Lung microvascular endothelial cell (primary cell): ENCODE data around the gene HSPB2. TPM values are rescaled to one million over a fixed set of nuclear protein-coding genes. Genes with fewer than 3 reads are reported as not detected.
"Not testable (repeated sequence)": the region's sequence is repeated elsewhere in the genome, so short reads cannot be mapped to it uniquely, and the experiment has no call there.

Source experiments
- DNase-seq, 2 donors: peaks; one replicate each; pipeline versions ENCODE4 v3.0.0 to v3.0.0-alpha.2; 2010; ENCODE audit warnings: low read depth in 2 of 2
- total RNA-seq: library from RNA; depleted of rRNA; stranded (reverse); fragments of >200 nt; gene quantifications from 2 replicates; pipeline ENCODE4 v1.2.1, GENCODE V29; 2014

The HSPB2 gene
- total RNA-seq, 1 donor from 2014 or later, result not detected

DNA sequence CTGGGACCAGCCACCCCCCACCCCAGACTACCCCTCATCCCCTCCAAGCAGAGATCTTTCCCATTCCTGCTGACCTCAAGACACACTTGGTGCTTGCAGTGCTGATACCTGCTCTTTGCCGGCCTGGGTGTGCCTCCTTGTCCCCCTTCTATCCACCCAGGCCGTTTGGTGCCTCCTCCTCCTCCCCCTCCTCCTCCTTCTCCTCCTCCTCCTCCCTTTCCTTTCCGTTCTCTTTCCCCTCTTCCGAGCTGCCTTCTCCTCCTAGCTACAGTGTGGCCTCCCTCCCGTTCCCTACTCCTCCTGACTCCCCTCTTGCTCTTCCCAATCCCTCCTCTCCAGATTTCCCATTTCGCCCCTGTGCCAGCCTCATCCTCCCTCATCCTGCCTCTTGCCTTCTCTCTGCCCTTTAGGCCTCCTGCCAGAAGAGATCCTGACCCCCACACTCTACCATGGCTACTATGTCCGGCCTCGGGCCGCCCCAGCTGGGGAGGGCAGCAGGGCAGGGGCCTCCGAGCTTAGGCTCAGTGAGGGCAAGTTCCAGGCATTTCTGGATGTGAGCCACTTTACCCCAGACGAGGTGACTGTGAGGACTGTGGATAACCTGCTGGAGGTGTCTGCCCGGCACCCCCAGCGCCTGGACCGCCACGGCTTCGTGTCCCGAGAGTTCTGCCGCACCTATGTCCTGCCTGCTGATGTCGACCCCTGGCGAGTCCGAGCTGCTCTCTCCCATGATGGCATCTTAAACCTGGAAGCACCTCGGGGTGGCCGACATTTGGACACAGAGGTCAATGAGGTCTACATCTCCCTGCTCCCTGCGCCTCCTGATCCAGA lies 712 bp downstream of the HSPB2 start:
- DNase-seq, result no peak

DNA sequence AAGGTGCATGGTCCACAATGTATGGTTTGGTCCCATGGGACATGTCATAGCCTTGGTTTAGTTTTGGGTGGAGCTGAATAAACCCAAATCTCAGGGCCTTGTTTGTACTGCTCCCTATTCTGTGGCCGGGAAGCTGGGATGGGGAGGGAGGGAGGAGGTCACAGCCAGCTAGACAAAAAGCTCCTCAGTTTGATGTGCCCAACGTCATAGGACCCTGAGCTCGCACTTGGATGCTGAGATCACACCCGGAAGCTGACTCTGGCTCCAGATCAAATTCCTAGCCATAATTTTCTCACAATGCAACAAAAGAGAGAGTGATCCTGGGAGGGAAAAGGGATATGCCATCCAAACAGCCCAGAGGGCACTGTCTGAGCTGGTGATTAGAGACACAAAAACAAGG lies 1.5 kb downstream of the HSPB2 start:
- DNase-seq, result peak; percentile 55 to 68

DNA sequence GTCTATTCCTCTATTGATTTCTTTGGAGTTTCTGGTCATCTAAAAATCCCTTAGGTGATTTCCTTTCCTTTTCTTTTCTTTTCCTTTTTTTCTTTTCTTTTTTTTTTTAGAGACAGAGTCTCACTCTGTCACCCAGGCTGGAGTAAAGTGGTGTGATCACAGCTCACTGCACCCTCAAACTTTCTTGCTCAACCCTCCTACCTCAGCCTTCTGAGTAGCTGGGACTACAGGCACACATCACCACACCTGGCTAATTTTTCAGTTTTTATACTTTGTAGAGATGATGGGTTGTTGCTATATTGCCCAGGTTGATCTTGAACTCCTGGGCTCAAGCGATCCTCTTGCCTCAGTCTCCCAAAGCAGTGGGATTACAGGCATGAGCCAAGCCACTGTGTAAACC lies 4.2 kb downstream of the HSPB2 start:
- DNase-seq, result no peak

DNA sequence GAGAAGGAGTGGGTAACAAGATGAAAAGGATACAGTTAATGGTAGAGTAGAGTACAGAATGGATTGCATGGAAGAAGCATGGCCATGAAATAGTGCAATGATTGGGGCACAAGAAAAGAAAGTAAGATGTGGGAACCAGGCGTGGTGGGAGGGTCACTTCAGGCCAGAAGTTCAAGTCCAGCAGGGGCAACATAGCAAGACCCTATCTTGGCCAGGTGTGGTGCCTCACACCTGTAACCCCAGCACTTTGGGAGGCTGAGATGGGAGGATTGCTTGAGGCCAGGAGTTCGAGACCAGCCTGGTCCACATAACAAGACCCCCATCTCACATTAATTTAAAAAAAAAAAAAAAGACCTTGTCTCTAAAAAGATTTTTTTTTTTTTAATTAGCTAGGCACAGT lies 4.8 kb downstream of the HSPB2 start:
- DNase-seq, result no peak

DNA sequence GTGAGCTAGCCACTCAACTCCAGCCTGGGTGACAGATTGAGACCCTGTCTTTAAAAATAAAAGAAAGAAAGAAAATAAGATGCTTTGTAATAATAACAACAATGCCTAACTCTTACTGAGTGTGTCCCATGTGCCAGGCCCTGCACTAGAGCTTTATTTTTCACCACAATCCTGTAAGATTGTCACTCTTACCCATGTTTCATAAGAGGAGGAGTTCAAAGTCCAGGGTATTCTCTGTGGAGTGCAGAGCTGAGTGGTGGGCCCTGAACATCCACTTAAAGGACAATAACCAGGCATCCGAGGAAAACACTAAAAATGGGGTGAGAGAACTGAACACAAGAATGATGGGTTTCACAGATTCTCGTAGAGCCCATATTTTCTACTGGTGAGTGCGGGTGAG lies 5.3 kb downstream of the HSPB2 start:
- DNase-seq, result no peak

DNA sequence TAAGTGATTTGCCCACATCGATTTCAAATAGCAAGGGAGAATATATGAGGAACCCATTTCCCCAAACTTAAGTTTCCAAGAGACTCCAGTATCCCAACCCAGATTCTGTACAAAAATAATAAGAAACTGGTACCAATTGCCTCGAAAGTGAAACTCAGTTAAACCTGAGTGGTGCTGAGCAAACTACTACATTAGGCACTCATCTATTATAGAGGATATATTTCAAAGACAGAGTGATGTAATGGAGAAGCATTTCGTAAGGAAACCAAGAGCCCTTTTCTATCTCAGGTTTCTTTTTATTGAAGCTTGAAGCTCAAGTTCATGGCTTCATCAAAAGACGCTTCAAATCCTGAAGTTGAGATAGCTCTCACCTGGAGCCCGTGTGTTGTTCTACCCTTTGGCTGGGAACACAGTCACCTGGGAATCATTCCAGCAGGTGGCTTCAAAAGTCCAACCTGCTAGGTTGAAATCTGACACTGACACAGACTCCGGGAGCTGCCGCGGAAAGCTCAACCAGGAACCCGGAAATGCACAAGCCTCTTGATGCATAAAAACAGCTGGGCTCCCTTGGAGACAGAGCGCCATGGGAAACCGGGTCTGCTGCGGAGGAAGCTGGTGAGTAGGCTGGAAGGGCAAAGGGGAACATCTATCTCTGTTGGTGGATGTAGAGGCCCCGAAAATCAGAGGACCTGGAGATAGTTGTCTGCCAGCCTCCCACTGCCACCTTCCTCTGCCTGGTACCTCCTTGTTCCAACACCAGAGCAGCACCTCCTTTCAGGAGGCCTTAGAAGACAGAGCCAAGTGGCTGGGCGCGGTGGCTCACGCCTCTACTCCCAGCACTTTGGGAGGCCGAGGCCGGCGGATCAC lies 6.1 kb downstream of the HSPB2 start, which contains the start of gene C11orf52:
C11orf52 (plus strand) TSS at position 524 of the 867 bp plus-strand sequence; CDS start at position 584, 60 bp downstream.
- DNase-seq, result peak; percentile 61 to 71

DNA sequence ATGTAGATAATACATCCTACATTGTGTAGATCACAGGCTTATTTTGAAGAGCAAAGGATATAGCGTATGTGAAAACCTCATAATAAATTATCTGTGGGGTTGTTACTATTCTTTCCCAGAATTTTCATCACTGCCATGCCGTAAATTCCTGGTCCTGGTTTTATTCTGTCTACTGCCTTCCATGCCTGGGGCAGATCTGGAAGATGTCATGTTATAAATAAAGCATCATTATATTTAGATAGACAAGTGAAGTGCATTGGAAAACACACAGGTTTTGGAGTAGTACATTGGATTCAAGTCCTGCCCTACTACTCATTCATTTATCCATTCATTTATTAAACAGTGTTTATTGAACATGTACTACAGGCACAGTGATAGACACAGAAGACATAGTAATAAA lies 8.4 kb downstream of the HSPB2 start:
- DNase-seq, result no peak

DNA sequence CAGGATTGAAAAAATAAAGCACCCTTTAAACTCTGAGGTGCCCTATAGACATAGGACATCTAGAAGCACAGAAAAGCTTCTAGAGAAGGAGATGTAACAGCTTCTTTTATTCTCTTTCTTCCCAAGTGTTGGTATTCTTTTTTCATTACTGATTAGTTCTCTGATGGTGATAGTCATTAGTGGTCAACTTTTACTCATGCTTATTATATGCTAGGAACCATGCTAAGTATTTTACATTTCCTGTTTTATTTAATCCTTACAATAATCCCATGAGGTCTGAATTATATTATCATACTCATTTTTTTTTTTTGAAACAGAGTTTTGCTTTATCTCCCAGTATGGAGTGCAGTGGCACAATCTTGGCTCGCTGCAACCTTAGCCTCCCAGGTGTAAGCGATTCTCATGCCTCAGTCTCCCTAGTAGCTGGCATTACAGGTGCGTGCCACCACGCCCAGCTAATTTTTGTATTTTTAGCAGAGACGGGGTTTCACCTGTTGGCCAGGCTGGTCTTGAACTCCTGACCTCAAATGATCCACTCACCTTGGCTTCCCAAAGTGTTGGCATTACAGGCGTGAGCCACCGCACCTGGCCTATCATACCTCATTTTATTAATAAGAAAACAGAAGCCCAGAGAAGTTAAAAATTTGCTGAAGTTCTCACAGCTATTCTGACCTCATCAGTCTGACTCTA lies 9.2 kb downstream of the HSPB2 start:
- no peak for DNase-seq

DNA sequence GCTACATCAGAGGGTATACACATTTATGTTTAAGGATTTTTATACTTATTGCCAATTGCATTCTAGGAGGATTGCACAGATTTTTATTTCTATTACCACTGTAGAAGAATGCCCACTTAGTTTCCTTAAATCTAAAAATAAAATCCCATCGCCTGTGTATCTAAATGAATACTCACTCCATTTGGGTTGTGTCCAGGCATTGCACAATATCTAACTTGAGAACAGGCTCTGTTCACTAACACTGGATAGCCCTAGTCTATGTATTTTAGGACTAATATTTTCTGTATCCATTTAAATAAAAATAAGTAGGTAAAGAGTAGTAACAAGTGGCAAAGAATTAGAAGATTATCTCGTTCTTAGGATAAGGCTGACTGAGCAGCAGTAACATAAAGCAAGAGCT lies 10.3 kb downstream of the HSPB2 start:
- peak; percentile 46 to 73 for DNase-seq

DNA sequence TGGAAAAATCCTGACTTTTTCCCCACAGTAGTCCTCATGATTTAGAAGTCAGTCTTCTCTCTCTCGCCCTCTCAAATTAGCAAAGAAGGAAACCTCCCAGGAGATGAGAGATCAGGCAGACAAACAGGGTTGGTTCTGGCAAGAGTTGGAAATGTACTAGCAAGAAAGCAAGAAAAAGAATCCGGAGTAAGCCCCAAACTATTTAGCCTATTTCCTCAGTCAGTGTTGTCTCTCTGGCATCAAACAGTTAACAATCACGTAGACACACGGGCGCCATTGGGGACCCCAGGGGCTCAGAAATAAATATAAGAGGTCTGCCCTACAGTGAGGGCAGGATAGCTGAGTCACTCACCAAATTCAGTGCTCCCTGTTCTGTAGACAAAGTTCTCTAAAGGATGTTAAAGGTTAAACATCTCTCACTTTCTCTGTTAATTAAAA lies 10.8 kb downstream of the HSPB2 start:
- peak; percentile 28 to 36 for DNase-seq

DNA sequence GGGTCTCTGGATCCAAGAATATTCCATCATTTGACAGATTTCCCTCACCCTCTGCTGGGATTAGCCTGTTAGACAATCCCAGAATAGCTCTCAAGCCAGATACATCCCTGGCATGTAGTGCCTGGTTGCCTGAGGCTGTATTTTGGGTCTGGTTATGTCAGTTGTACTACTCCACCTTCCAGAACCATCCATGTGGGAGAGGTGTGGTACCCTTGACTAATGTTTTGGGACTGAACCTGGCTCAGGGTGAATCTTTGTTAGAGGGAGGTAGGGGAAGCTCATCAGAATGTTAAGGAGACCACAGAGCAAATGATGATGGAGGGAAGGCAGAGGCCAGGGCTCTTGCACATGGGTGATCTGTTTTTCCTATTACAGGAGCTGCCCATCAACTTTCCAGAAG lies 11.4 kb downstream of the HSPB2 start:
- DNase-seq, result no peak

DNA sequence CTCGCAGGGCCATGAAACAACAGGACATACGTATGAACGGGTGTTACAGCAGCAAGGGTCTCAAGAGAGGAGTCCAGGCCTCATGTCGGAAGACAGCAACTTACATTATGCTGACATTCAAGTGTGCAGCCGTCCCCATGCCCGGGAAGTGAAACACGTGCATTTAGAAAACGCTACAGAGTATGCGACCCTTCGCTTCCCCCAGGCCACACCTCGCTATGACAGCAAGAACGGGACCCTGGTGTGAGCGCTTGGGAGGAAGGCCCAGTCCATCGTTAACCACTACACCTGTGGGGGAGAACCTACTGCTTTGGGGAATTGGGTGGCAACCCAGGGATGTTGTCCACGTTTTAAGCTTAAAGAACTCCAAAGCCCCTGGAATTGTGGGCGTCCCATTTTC lies 13.4 kb downstream of the HSPB2 start:
- no peak for DNase-seq

DNA sequence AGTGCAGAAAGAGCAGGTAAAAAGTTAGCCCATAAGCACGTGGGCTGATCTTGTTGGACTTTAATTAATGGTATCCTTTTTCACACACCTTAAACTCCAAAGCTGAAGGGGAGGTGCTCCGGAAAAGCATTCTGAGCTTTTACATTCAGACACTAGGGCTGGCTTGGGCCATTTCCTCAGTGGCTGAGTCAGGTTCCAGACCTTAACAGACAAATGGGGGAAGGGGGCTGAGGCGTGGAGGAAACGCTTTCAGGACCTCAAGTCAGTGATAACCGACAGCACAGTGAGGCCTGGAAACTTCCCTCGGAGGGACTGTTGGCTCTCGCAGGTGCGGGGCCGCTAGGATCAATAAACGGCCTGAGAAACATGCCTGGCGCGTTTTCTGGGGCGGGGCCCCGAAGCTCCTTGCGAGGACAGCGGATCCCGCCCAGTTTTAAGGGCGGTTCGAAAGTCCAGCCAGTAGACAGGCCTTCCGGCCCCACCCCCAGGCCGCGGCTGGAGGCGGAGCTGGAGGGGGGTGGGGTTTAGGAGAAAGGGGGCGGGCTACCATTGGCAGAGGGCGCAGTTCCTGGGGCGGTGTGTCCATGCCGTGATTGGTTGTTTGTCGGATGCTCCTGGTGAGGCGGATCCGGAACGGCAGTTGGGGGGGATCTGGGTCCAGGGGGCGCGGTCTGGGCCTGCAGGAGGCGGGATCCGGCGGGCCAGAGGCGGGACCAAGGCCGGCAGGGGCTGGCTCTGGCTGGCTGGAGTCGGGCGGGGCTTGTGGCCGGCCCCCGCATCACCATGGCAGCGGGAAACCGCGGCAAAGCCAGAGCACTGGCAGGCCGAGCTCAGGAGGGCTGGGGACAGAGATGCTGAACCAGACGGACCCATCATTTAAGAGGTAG lies 14.2 kb downstream of the HSPB2 start:
- DNase-seq, result peak; percentile 98

DNA sequence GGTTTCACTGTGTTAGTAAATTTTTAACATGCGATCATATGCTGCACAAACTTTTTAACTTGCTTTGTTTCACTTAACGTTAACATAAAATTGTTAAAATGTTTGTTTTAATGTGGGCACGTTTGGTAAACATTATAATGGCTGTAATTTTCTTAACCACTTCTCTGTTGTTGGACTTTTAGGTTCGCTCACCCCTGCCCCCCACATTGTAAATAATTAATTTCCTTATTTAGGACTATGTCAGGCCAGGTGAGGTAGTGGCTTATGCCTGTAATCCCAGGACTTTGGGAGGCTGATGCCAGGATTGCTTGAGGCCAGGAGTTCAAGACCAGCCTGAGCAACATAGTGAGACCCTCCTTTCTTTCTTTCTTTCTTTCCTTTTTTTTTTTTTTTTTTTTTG lies 17.9 kb downstream of the HSPB2 start:
- no peak for DNase-seq

DNA sequence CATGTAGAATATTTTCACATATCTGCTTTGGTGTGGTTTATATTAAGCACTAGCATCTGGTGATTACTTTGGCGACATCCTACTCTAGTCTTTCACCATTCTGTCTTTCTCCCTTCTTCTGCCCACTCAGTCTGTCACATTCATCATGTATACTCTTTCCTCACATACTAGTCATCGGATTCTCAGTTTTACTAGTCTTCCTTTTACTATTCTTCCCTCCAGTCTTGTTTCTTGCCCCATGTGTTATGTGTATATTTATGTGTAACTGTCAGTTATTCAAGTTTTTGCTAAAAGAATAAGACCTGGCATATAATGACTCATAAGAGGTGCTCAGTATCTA lies 20.0 kb downstream of the HSPB2 start:
- DNase-seq, result no peak

DNA sequence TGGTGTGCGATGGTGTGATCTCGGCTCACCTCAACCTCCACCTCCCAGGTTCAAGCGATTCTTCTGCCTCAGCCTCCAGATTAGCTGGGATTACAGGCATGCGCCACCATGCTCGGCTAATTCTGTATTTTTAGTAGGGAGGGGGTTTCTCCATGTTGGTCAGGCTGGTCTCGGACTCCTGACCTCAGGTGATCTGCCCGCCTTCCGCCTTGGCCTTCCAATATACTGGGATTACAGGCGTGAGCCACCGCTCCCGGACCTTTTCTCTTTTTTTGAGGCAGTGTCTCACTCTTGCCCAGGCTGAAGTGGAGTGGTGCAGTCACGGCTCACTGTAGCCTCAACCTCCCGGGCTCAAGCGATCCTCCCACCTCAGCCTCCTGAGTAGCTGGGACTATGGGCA lies 20.6 kb downstream of the HSPB2 start:
- not testable (repeated sequence) for DNase-seq

DNA sequence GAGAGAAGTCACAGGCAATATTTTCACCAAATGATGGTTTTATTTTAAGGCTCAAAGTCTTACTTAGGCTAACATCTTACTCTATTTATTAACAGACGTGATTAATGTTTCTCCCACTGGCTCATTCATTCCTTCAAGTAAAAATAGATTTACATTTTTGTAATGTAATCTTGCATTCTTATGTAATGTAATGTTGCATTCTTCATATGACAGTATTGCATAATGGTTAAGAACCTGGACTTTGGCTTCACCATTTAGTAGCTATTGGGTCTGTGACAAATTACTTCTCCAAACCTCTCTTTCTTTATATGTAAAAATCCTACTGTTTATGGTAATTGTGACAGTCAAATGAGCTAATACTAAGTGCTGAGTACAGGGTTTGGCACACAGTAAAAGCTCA lies 21.3 kb downstream of the HSPB2 start:
- DNase-seq, result no peak

DNA sequence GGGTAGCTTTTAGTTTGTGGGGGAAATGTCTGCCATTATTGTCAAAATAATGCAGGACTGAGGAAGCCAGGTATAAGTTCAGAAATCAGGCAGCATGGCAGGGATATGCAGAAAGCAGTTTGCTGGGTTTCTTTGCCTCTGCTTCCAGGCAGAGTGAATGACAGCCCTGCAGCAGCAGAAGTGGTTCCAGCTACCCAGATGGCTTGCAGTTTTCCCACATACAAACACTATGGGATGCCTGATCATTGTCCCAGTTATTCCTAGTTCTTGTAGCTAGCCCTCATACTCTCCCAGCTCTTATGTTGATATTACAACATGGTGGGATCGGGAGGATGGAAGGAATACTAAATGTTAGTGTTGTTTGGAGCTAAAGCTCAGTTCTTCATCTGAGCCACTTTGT lies 21.8 kb downstream of the HSPB2 start:
- no peak for DNase-seq

DNA sequence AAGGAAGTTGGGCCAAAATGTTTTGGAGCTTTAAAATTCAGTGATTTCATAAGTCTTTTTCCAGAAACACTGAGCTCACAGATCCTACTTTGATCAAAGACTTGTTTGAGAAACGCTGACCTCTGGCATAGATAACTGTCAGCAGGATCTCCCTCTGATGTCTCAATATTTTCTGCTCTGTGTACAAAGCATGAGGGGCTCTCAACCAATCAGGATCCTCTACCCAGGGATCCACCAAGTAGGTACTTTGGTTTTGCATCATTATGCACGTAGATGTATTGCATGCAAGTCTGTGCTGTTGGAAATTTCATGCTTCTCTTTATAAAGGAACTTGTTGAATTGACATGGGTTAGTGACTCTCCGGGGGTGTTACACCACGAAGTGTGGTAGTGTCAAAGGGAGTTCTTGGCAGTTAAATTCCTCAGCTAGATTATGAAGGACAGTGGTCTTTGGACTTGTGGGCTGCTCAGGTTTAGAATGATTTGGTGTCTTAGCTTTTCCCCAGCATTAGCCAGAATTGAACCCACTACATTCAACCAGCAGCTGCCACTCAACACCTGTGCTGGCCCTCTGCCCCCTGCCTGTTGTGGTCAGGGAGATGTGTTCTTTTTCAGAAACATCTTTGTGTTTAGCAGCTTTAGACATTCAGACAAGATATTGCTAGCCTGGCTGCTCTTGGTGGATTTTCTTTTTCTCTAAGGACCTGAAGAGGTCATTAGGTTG lies 22.9 kb downstream of the HSPB2 start:
- DNase-seq, result no peak

DNA sequence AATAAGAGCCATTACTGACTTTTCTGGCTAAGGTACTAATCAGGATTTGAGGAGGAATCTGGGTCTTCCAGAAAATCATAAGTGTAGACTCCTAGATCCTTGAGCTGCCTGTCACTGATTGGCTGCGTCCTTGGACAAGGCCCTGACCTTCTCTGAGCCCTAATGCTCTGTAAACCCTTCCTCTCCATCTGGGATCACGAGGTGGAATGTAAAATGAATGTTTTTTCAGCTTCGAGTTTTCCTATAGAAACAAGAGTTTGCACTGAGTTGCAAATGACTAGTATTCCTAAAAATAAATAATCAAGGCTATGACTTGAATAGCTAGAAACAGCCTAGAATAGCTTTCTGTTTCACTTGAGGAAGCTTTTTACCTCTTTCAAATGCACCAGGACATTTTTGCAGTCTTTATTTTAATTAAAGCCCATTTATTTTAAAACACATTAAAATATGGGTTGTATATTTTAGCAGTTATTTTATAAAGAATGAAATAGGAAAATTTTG lies 23.6 kb downstream of the HSPB2 start:
- DNase-seq, result no peak
